CD4-positive, alpha-beta T cell treated with Interleukin-17A for 4 hours (primary cell): Measurements from ENCODE around the gene SLC51B.
"Not testable (repeated sequence)": the region's sequence is repeated elsewhere in the genome, so short reads cannot be mapped to it uniquely, and the experiment has no call there.

ENCODE experiments used
- DNase-seq: peaks from one replicate; pipeline ENCODE4 v3.0.0-alpha.2; 2020; ENCODE audit warnings: mixed read lengths

Gene SLC51B

DNA sequence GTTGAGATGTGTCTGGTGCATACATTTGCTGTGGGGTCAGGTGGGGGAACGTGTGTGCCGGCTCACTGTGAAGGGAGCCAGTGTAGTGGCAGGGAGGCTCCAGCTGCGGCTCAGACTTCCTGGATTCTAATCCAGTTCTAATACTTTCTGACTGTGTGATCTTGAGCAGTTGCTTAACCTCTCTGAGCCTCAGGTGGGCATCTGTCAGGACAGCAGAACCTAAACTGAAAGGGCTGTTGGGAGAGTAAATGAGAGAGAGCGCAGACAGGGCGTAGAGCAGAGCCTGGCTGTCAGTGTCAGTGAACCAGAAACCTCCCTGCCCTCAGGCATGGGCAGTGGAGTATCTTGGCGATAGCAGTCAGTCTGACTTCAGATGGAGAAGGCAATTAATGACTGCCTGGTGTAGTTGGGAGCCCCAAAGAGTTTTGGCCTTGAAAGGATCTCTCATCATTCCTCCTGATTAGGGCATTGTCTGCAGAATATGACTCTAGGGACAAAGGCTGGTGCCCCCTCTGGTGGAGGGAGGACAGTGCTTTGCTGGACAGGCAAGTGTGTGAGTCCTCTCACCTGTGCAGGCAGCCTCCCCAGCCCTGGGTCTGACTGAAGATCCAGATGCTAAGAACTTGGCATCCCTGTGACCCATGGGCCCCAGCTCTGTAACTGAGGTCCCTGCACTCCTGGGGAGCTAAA is 40.9 kb downstream of the SLC51B start:
- DNase-seq: peak; percentile 19

GRCh38 chr15:65086680-65087111 is 41.5 kb downstream of the SLC51B start:
- DNase-seq: no peak

DNA sequence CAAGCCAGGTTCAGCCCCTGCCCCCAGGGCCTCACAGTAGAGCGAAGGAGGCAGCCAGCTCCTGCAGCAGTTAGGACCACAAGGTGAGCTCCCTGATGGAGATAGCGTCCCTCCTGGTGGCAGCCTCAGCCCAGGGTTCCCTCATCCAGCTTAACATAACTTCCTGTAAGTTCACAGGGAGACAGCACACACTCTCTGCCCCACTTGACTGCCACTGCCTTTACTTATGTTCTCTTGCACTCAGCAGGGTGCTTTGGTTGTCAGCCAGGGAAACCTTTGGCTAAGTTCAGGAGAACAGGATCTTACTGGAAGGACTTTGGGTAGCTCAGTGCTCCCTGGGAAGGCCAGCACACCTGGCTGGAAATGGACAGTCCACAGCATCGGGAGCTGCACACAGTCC is 42.2 kb downstream of the SLC51B start:
- DNase-seq: no peak

DNA sequence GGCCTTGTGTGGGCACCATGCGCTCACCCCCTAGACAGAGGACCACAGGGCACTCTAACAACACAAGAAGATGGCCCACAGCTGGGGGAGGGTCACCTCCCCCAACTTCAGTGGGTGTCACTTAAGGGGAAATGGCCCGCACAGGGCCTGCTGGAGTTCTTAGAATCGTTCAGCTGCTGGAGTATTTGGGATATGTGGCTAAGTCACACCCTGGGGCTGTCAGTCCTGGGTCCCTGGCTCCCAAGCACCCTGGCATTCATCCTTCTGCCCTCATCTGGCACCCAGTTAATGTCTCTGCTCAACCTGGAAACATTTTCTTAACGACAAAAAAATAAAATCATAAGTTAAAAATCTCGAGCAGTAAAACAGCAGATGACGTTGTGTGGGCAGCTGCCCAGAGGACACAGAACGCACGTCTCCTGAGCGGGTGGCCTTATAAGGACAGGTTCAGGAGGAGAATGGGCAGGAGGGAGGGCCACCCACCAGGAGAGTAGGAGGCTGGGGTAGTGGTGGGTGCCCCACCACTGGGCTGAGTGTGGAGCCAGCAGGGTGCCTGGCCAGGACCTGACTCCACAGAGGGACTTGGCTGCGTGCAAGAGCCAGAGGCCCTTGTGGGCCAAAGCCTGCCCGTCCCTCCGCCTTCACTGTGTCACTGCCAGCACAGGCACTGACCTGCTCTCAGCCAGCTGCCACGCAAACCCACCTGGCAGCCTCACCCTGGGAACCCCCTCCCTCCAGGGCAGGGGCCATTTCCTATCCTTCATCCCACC is 42.9 kb downstream of the SLC51B start:
- no peak for DNase-seq

DNA sequence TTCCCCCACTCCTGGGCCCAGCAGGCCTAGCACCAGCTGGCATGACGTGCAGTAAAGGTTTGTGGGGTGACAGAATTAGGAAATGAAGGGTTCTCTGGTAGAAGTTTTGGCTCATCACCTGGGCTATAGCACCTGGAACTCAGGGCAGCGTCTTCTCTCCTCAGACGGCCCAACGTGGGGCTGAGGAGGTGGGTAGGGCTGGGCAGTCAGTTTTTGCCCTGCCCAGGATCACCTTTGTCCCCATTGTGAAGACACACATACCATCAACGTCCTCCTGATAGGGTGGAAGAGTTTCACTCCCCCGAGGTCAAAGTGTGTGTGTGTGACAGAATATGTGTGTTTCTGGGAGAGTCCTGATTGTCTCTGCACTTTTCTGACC is 43.4 kb downstream of the SLC51B start:
- no peak for DNase-seq

GRCh38 chr15:65089206-65089824 is 44.1 kb downstream of the SLC51B start:
- DNase-seq: no peak

GRCh38 chr15:65091946-65092770 is 47.0 kb downstream of the SLC51B start:
- DNase-seq: no peak

DNA sequence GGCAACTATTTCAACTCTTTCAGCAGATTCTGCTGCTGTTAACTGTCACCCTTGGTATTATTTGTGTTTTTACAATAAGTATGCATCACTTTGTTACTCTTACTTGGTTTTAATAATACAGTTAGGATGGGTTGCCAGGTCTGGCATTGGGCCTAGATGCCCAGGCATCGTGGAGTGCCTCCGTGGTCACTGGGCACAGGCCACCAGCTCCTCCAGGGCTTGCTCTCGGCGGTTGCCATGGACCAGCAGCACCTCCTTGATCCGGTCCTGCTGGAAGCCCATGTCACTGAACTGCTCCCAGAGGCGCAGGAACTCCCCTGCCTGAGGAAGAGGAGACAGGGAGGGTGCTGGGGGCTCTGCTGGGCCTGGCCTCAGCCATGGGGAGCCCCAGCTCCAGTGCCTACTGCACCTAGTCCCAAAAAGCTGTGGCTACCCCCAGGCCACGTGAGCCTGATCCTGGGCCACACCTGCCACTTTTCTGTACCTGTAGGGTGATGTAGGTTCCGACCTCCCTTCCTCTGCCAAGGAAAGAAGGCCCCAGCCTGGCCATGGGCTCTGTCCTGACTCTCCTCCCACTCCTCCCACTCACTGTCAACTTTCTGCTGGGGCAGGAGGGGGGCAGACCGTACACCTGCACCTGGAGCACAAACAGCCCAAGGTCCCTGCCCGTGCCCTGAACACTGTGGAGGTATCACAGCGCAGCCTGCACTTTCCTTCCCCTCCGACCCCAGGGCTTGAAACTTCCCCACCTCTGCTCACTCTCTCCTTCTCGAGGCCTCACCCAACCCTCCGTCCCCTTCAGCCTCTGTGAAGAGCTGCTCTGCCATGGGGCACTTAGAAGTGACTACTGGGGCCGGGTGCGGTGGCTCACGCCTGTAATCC is 48.0 kb downstream of the SLC51B start:
- no peak for DNase-seq

DNA sequence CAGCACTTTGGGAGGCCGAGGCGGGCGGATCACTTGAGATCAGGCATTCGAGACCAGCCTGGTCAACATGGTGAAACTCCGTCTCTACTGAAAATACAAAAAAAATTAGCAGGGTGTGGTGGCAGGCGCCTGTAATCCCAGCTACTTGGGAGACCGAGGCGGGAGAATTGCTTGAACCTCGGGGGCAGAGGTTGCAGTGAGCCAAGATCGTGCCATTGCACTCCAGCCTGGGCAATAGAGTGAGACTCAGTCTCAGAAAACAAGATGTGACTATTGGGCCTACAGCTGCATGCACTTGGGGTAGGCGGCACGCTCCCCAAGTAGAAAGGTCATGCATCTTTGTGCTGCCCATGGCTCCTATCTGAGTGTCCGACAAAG is 48.6 kb downstream of the SLC51B start:
- not testable (repeated sequence) for DNase-seq

DNA sequence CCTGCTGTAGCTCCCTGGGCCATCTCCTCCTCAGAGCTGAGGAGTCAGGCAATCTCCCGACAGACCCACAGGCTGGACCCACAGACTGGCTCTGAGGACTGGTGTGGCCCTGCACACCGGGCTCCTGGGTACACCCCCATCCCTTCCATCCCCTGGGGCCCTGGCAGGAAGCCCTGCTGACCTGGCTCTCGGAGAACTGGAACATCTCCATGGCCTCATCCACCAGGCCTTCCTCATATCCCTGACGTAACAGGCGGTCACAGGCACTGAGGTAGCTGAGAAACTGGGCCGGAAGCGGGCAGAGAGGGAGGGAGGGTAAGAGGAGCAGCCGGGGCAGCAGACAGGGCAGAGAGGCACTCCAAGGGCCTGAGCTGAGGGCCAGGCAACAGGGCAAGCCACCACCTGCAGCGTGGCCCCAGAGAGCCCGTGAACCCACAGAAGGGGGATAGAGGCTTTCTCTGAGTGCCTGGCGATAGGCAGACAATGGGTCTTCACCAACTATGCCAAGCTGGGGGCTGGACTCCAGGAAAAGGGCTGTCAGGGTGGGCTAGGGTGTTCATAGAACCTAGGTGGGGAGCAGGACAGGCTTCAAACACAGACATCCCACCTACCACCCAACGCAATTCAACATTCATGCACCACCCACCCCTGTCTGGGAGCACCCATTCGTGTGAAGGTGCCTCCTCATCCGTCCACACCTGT is 49.3 kb downstream of the SLC51B start:
- no peak for DNase-seq

- no peak for DNase-seq
These were observed 50.0 kb downstream of the SLC51B start for GRCh38 chr15:65095011-65095746.

DNA sequence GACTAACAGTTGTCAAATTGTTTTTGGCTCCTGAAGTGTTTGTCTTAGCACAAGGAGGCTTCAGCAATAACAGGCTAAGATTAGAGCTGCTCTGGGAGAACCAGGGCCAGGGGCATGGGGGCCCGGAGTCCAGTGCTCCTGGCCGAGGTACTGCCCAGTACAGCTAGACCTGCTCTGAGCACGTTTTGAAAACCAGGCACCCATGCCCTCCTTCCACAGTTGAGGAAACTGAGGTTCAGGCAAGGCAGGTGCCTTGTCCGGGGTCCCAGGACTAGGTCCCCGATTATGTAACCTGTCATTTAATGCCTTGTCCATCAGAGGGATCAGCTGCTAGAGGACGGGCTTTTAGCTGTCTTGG is 50.5 kb downstream of the SLC51B start:
- DNase-seq: no peak

GRCh38 chr15:65096481-65097385 is 51.5 kb downstream of the SLC51B start:
- DNase-seq: no peak

- no peak for DNase-seq
These were observed 52.6 kb downstream of the SLC51B start for GRCh38 chr15:65097651-65098263.

GRCh38 chr15:65099336-65099735 is 54.1 kb downstream of the SLC51B start:
- no peak for DNase-seq

GRCh38 chr15:65099801-65100200 is 54.6 kb downstream of the SLC51B start:
- DNase-seq: not testable (repeated sequence)

GRCh38 chr15:65100442-65100841 is 55.3 kb downstream of the SLC51B start:
- DNase-seq: no peak

DNA sequence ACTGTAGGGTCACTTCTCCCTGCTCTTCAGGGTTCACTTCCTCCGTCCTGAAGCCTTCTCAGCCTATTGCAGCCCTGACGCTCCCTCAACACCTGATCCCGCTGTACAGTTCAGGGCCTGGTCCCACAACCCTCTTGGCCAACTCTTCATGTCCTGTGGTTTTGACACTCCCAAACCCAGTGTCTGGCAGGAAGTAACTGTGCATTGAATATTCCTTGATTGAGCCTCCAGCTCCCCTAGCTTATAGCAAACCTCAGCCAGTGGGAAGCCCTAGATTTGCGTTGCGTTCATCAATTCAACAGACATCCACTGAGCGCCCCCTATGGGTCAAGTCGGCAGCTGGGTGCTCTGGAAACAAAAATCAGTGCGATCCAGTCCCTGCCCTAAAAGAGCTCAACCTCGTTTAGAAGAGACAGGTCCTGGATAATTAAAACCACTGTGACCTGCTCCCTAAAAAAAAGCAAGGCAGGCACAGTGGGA is 56.3 kb downstream of the SLC51B start:
- DNase-seq: peak; percentile 63
